GM23338 (cell line): ENCODE results near the gene KRT38. TPM values are rescaled to one million over a fixed set of nuclear protein-coding genes. Genes with fewer than 3 reads are reported as not detected.

Experiments used
- ATAC-seq: fragments of 200-7000 bp; cut with Tn5 transposase; 3 replicates; pipeline ENCODE4 v1.9.1; 2020
- DNase-seq: peaks from one replicate; pipeline ENCODE4 v3.0.0-alpha.2; 2015; ENCODE audit warnings: low spot score
- H2AFZ ChIP-seq: fragments of 200-600 bp; sonication (generic); 2 replicates; pipeline ENCODE4 v1.8.0; 2016; ENCODE audit warnings: antibody characterized with exemption, mild to moderate bottlenecking, moderate library complexity
- H3F3A ChIP-seq: fragments of 200-600 bp; sonication (generic); replicated peaks from 2 replicates; pipeline ENCODE4 v1.8.0; 2017; ENCODE audit warnings: antibody characterized with exemption, mixed run types, low read depth
- H3K27ac ChIP-seq: fragments of 200-600 bp; sonication (generic); 2 replicates; pipeline ENCODE4 v1.6.1; 2016; ENCODE audit warnings: low read depth
- H3K27me3 ChIP-seq: fragments of 200-600 bp; sonication (generic); 2 replicates; pipeline ENCODE4 v1.8.0; 2016; ENCODE audit warnings: mild to moderate bottlenecking, mixed run types, moderate library complexity; ENCODE audit not compliant: insufficient read depth
- H3K36me3 ChIP-seq: fragments of 200-600 bp; sonication (generic); 2 replicates; pipeline ENCODE4 v1.8.0; 2016; ENCODE audit warnings: mild to moderate bottlenecking; ENCODE audit not compliant: insufficient read depth
- H3K4me1 ChIP-seq: fragments of 200-600 bp; sonication (generic); 2 replicates; pipeline ENCODE4 v1.8.0; 2016; ENCODE audit warnings: mild to moderate bottlenecking, moderate library complexity; ENCODE audit not compliant: insufficient read depth
- H3K4me2 ChIP-seq: fragments of 200-600 bp; sonication (generic); 2 replicates; pipeline ENCODE4 v1.7.1; 2017; ENCODE audit warnings: mixed run types
- H3K4me3 ChIP-seq: fragments of 200-600 bp; sonication (generic); 2 replicates; pipeline ENCODE4 v1.6.1; 2016; ENCODE audit warnings: mixed run types
- H3K79me2 ChIP-seq: fragments of 200-600 bp; sonication (generic); replicated peaks from 2 replicates; pipeline ENCODE4 v1.8.0; 2017; ENCODE audit warnings: mild to moderate bottlenecking; ENCODE audit not compliant: insufficient read depth
- H3K9me2 ChIP-seq: fragments of 200-600 bp; sonication (generic); 2 replicates; pipeline ENCODE4 v1.8.0; 2017; ENCODE audit not compliant: insufficient read depth
- H4K20me1 ChIP-seq: fragments of 200-600 bp; sonication (generic); replicated peaks from 2 replicates; pipeline ENCODE4 v1.8.0; 2017; ENCODE audit warnings: mild to moderate bottlenecking; ENCODE audit not compliant: insufficient read depth
- H3K27ac Mint-ChIP-seq: 2 replicates; pipeline ENCODE4 v1.8.0; 2020; ENCODE audit warnings: inconsistent platforms, mild to moderate bottlenecking, moderate library complexity, mixed read lengths
- H3K27me3 Mint-ChIP-seq: 3 replicates; pipeline ENCODE4 v1.8.0; 2022; ENCODE audit warnings: low read depth, mild to moderate bottlenecking, moderate library complexity, mixed read lengths, inconsistent platforms; ENCODE audit not compliant: insufficient read depth, poor library complexity
- H3K36me3 Mint-ChIP-seq: 3 replicates; pipeline ENCODE4 v1.8.0; 2021; ENCODE audit warnings: low read depth, mild to moderate bottlenecking, inconsistent platforms, moderate library complexity, mixed read lengths
- H3K4me1 Mint-ChIP-seq: 3 replicates; pipeline ENCODE4 v1.8.0; 2020; ENCODE audit warnings: mild to moderate bottlenecking, inconsistent platforms, mixed read lengths
- H3K4me3 Mint-ChIP-seq: 3 replicates; pipeline ENCODE4 v1.8.0; 2021; ENCODE audit warnings: moderate library complexity, mild to moderate bottlenecking, inconsistent platforms, mixed read lengths
- H3K9me3 Mint-ChIP-seq: 3 replicates; pipeline ENCODE4 v1.8.0; 2020; ENCODE audit warnings: moderate library complexity, mild to moderate bottlenecking, inconsistent platforms, mixed read lengths
- CREB1 ChIP-seq: fragments of 250-450 bp; sonication (Bioruptor Pico); IDR thresholded peaks from 2 replicates; pipeline ENCODE4 v1.5.0; 2020; ENCODE audit warnings: low read depth, mild to moderate bottlenecking, moderate library complexity
- EZH2 ChIP-seq: fragments of 200-600 bp; sonication (generic); IDR thresholded peaks from one replicate; pipeline ENCODE4 v1.8.0; 2017; ENCODE audit warnings: antibody characterized with exemption, mild to moderate bottlenecking, low read depth; ENCODE audit not compliant: unreplicated experiment
- JUNB ChIP-seq: IDR thresholded peaks from one replicate; pipeline ENCODE4 v1.6.1; 2016; ENCODE audit warnings: antibody characterized with exemption; ENCODE audit not compliant: unreplicated experiment
- NANOG ChIP-seq: IDR thresholded peaks from 2 replicates; pipeline ENCODE4 v1.6.1; 2016; ENCODE audit warnings: antibody characterized with exemption, borderline replicate concordance
- POLR2AphosphoS5 ChIP-seq: IDR thresholded peaks from 2 replicates; pipeline ENCODE4 v1.6.1; 2016; ENCODE audit warnings: antibody characterized with exemption, low read depth
- STAT1 ChIP-seq: IDR thresholded peaks from one replicate; pipeline ENCODE4 v1.6.1; 2016; ENCODE audit warnings: antibody characterized with exemption; ENCODE audit not compliant: unreplicated experiment
- ZNF114 ChIP-seq: fragments of 250-450 bp; sonication (Bioruptor Pico); IDR thresholded peaks from 2 replicates; pipeline ENCODE4 v1.5.0; 2020; ENCODE audit warnings: mild to moderate bottlenecking, moderate library complexity
- ZNF331 ChIP-seq: fragments of 250-450 bp; sonication (Bioruptor Pico); IDR thresholded peaks from 2 replicates; pipeline ENCODE4 v1.5.0; 2020; ENCODE audit warnings: low read depth, mild to moderate bottlenecking, moderate library complexity
- polyA plus RNA-seq: library from polyadenylated mRNA; unstranded; fragments of >200 nt; fragmentation: Nextera tagmentation; extraction: Ambion mirVana; gene quantifications from 2 replicates; pipeline ENCODE4 v1.2.1, GENCODE V29; 2016
- total RNA-seq: library from RNA; depleted of rRNA; stranded (reverse); fragments of >200 nt; shearing (Covaris generic); gene quantifications from 2 replicates; pipeline ENCODE4 v1.2.3, GENCODE V29; 2014
- TF ChIP-seq, protein P1 (sequence below): fragments of 250-450 bp; sonication (Bioruptor Pico); IDR thresholded peaks from 2 replicates; pipeline ENCODE4 v1.5.0; 2020; ENCODE audit warnings: mild to moderate bottlenecking, moderate library complexity
- TF ChIP-seq, protein P2 (sequence below): IDR thresholded peaks from 2 replicates; pipeline ENCODE4 v1.6.1; 2016; ENCODE audit warnings: antibody characterized with exemption
- TF ChIP-seq, protein P3 (sequence below), 2 experiments: fragments of 200-600 bp in 1 of 2; sonication (generic) in 1 of 2; conservative IDR thresholded peaks; 2 replicates each; pipeline versions ENCODE4 v1.5.1 to v1.6.1; 2016 to 2017; ENCODE audit warnings: antibody characterized with exemption in 2 of 2, low read depth in 2 of 2, mild to moderate bottlenecking in 2 of 2, moderate library complexity in 1 of 2
- TF ChIP-seq, protein P4 (sequence below): IDR thresholded peaks from one replicate; pipeline ENCODE4 v1.6.1; 2018; ENCODE audit warnings: antibody characterized with exemption; ENCODE audit not compliant: unreplicated experiment

Gene KRT38
- total and polyA plus RNA-seq, 2 experiments from 2014 or later, result not detected

DNA sequence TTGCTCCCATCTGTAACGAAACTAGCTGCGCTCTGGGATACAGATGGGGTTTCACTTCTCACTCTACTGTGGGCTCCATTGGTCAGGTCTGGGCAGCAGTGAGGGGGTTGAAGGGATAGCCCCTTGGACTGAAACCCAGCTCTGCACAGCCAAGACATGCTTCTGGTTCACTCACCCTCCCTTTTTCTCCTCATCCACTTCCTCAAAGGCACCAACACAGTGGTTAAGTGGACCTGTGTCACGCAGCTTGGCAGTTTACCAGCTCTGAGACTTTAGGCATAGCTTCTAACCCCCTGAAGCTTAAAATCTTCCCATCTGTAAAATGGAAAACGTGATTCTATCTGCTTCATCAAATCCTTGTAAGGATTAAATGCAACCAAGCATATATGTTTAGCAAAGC is 11.5 kb upstream of the KRT38 start (continued):
- TF ChIP-seq, protein P1, sequence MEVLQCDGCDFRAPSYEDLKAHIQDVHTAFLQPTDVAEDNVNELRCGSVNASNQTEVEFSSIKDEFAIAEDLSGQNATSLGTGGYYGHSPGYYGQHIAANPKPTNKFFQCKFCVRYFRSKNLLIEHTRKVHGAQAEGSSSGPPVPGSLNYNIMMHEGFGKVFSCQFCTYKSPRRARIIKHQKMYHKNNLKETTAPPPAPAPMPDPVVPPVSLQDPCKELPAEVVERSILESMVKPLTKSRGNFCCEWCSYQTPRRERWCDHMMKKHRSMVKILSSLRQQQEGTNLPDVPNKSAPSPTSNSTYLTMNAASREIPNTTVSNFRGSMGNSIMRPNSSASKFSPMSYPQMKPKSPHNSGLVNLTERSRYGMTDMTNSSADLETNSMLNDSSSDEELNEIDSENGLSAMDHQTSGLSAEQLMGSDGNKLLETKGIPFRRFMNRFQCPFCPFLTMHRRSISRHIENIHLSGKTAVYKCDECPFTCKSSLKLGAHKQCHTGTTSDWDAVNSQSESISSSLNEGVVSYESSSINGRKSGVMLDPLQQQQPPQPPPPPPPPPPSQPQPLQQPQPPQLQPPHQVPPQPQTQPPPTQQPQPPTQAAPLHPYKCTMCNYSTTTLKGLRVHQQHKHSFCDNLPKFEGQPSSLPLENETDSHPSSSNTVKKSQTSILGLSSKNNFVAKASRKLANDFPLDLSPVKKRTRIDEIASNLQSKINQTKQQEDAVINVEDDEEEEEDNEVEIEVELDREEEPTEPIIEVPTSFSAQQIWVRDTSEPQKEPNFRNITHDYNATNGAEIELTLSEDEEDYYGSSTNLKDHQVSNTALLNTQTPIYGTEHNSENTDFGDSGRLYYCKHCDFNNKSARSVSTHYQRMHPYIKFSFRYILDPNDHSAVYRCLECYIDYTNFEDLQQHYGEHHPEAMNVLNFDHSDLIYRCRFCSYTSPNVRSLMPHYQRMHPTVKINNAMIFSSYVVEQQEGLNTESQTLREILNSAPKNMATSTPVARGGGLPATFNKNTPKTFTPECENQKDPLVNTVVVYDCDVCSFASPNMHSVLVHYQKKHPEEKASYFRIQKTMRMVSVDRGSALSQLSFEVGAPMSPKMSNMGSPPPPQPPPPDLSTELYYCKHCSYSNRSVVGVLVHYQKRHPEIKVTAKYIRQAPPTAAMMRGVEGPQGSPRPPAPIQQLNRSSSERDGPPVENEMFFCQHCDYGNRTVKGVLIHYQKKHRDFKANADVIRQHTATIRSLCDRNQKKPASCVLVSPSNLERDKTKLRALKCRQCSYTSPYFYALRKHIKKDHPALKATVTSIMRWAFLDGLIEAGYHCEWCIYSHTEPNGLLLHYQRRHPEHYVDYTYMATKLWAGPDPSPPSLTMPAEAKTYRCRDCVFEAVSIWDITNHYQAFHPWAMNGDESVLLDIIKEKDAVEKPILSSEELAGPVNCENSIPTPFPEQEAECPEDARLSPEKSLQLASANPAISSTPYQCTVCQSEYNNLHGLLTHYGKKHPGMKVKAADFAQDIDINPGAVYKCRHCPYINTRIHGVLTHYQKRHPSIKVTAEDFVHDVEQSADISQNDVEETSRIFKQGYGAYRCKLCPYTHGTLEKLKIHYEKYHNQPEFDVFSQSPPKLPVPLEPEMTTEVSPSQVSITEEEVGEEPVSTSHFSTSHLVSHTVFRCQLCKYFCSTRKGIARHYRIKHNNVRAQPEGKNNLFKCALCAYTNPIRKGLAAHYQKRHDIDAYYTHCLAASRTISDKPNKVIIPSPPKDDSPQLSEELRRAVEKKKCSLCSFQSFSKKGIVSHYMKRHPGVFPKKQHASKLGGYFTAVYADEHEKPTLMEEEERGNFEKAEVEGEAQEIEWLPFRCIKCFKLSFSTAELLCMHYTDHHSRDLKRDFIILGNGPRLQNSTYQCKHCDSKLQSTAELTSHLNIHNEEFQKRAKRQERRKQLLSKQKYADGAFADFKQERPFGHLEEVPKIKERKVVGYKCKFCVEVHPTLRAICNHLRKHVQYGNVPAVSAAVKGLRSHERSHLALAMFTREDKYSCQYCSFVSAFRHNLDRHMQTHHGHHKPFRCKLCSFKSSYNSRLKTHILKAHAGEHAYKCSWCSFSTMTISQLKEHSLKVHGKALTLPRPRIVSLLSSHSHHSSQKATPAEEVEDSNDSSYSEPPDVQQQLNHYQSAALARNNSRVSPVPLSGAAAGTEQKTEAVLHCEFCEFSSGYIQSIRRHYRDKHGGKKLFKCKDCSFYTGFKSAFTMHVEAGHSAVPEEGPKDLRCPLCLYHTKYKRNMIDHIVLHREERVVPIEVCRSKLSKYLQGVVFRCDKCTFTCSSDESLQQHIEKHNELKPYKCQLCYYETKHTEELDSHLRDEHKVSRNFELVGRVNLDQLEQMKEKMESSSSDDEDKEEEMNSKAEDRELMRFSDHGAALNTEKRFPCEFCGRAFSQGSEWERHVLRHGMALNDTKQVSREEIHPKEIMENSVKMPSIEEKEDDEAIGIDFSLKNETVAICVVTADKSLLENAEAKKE (CRISPR knock-in tag), result no peak
- TF ChIP-seq STAT1 (no peak), POLR2AphosphoS5 (no peak), CREB1 (CRISPR knock-in tag) (no peak), JUNB (no peak)

DNA sequence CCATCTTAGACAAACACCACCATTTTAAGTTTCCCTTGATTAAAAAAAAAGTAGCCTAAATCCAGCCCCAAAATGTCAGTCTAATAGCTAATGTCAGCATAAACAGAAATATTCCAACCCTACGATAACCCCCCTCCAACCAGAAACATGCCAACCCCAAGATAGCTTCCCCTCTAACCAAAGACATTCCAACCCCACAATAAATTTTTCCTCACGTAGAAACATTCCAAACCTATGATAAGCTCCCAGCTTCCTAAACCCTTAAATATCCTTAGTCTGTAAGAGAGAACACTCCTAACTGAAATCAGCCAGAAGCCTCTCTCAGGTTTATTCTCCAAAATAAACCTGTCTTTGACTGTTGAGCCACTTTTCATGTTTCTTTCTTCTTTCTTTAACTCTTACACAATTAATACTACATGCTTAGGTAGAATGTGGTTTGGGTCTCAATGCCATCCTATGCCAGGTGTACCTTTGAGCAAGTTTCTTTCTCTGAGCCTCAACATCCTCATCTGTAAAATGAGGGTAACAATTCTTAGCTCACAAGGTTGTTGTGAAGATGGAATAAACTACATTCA is 10.5 kb upstream of the KRT38 start:
- Mint-ChIP-seq H3K9me3 (peaks cover 19% of the 10 kb centered on the region; the same call in 2 of the 3 replicates), H3K27me3 (peaks cover 4% of the 10 kb centered on the region), H3K36me3 (peaks cover 2% of the 10 kb centered on the region; the same call in 1 of the 3 replicates), H3K4me1 (no peaks in the 10 kb centered on the region), H3K27ac (no peak overlapping the region), H3K4me3 (no peak overlapping the region)
- Histone ChIP-seq H3K79me2 (no peaks in the 10 kb centered on the region), H2AFZ (no peak overlapping the region), H3K4me2 (no peak overlapping the region), H3K27ac (no peak overlapping the region), H4K20me1 (no peaks in the 10 kb centered on the region), H3K4me1 (no peaks in the 10 kb centered on the region), H3K9me2 (no peaks in the 10 kb centered on the region), H3K27me3 (no peaks in the 10 kb centered on the region), H3F3A (no peaks in the 10 kb centered on the region), H3K36me3 (no peaks in the 10 kb centered on the region; the same call in 1 of the 2 replicates), H3K4me3 (no peak overlapping the region)
- DNase-seq (no peak), ATAC-seq (no peak)
- no peak for TF ChIP-seq STAT1
- no peak for TF ChIP-seq CREB1 (CRISPR knock-in tag)
- no peak for TF ChIP-seq POLR2AphosphoS5
- no peak for TF ChIP-seq ZNF114 (CRISPR knock-in tag)
- TF ChIP-seq, protein P2, sequence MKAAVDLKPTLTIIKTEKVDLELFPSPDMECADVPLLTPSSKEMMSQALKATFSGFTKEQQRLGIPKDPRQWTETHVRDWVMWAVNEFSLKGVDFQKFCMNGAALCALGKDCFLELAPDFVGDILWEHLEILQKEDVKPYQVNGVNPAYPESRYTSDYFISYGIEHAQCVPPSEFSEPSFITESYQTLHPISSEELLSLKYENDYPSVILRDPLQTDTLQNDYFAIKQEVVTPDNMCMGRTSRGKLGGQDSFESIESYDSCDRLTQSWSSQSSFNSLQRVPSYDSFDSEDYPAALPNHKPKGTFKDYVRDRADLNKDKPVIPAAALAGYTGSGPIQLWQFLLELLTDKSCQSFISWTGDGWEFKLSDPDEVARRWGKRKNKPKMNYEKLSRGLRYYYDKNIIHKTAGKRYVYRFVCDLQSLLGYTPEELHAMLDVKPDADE, result no peak
- no peak for TF ChIP-seq ZNF331
- no peak for TF ChIP-seq NANOG
- TF ChIP-seq, protein P3, sequence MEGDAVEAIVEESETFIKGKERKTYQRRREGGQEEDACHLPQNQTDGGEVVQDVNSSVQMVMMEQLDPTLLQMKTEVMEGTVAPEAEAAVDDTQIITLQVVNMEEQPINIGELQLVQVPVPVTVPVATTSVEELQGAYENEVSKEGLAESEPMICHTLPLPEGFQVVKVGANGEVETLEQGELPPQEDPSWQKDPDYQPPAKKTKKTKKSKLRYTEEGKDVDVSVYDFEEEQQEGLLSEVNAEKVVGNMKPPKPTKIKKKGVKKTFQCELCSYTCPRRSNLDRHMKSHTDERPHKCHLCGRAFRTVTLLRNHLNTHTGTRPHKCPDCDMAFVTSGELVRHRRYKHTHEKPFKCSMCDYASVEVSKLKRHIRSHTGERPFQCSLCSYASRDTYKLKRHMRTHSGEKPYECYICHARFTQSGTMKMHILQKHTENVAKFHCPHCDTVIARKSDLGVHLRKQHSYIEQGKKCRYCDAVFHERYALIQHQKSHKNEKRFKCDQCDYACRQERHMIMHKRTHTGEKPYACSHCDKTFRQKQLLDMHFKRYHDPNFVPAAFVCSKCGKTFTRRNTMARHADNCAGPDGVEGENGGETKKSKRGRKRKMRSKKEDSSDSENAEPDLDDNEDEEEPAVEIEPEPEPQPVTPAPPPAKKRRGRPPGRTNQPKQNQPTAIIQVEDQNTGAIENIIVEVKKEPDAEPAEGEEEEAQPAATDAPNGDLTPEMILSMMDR (conservative IDR thresholded peaks at IDR 0.05; ENCODE audit: low read depth in 2 of 2), result no peak
- TF ChIP-seq JUNB, result no peak
- no peak for TF ChIP-seq EZH2
- TF ChIP-seq, protein P4, sequence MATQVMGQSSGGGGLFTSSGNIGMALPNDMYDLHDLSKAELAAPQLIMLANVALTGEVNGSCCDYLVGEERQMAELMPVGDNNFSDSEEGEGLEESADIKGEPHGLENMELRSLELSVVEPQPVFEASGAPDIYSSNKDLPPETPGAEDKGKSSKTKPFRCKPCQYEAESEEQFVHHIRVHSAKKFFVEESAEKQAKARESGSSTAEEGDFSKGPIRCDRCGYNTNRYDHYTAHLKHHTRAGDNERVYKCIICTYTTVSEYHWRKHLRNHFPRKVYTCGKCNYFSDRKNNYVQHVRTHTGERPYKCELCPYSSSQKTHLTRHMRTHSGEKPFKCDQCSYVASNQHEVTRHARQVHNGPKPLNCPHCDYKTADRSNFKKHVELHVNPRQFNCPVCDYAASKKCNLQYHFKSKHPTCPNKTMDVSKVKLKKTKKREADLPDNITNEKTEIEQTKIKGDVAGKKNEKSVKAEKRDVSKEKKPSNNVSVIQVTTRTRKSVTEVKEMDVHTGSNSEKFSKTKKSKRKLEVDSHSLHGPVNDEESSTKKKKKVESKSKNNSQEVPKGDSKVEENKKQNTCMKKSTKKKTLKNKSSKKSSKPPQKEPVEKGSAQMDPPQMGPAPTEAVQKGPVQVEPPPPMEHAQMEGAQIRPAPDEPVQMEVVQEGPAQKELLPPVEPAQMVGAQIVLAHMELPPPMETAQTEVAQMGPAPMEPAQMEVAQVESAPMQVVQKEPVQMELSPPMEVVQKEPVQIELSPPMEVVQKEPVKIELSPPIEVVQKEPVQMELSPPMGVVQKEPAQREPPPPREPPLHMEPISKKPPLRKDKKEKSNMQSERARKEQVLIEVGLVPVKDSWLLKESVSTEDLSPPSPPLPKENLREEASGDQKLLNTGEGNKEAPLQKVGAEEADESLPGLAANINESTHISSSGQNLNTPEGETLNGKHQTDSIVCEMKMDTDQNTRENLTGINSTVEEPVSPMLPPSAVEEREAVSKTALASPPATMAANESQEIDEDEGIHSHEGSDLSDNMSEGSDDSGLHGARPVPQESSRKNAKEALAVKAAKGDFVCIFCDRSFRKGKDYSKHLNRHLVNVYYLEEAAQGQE, result no peak
